Ammon's horn (tissue), 1 donor: ENCODE results near the gene KCNC4.
A peak's percentile ranks its signal among the peaks of the same experiment; 100 is the strongest.

Source experiments
- DNase-seq: peaks from one replicate; pipeline ENCODE4 v3.0.0-alpha.2; 2016; ENCODE audit warnings: low spot score

The KCNC4 gene

GRCh38 chr1:110254604-110255391 lies 44.7 kb downstream of the KCNC4 start:
- DNase-seq, result no peak

- DNase-seq, result peak; percentile 84
These were observed 45.3 kb downstream of the KCNC4 start for GRCh38 chr1:110255392-110255787.

GRCh38 chr1:110258734-110259133 lies 48.6 kb downstream of the KCNC4 start:
- no peak for DNase-seq

- DNase-seq, result no peak
These were observed 49.7 kb downstream of the KCNC4 start for GRCh38 chr1:110259770-110260169.
